Measurements from ENCODE around the gene KRT10. TPM values are rescaled to one million over a fixed set of nuclear protein-coding genes. Genes with fewer than 3 reads are reported as not detected.

KRT10 gene
- total RNA-seq, 3 donors from 2014 or later = 24.5 to 33.1 (median 26.4) TPM

- no peaks in the 10 kb centered on the region for H3K36me3 ChIP-seq (ENCODE audit: low read depth)
- intact Hi-C loops (cut with DNase I, micrococcal nuclease) = no loop called here
- no peaks in the 10 kb centered on the region for H3K4me1 ChIP-seq (ENCODE audit: low read depth)
- no peaks in the 10 kb centered on the region for H3K9me3 ChIP-seq
- H3K4me3 ChIP-seq = no peak overlapping the region
- TF ChIP-seq, protein P1, sequence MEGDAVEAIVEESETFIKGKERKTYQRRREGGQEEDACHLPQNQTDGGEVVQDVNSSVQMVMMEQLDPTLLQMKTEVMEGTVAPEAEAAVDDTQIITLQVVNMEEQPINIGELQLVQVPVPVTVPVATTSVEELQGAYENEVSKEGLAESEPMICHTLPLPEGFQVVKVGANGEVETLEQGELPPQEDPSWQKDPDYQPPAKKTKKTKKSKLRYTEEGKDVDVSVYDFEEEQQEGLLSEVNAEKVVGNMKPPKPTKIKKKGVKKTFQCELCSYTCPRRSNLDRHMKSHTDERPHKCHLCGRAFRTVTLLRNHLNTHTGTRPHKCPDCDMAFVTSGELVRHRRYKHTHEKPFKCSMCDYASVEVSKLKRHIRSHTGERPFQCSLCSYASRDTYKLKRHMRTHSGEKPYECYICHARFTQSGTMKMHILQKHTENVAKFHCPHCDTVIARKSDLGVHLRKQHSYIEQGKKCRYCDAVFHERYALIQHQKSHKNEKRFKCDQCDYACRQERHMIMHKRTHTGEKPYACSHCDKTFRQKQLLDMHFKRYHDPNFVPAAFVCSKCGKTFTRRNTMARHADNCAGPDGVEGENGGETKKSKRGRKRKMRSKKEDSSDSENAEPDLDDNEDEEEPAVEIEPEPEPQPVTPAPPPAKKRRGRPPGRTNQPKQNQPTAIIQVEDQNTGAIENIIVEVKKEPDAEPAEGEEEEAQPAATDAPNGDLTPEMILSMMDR (IDR thresholded peaks at IDR 0.05) = no peak
- DNase-seq (no peak), ATAC-seq (no peak)
Observed at GRCh38 chr17:40830085-40830776, 7.8 kb upstream of the KRT10 start.

DNA sequence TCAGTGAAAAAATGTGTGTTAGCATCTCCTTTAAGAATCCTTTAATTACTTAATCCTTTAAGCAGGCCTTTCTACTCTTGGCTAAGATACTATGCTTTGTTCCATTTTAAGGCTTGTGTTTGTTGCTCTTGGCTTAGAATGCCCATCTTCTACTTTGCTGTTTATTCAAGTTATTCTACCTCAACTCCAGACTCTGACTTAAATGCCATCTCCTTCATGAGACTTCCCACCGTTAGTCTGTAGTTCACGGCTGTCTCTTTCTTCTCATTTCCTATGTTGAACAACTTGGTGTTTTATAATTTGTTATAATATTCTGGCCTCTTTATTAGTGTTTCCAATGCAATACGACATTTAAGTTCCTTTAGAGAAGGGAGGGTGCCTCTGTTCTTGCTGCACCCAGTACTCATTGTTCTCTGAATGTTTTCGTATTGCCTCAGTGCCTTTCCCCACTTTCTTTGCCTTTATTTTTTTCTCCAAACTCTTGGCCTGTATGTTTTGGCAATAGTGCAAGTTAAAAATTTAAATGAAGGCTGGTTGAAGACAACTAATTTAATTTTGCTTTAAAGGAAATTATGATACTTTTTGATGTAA is 6.1 kb upstream of the KRT10 start:
- intact Hi-C loops (cut with DNase I, micrococcal nuclease) = no loop called here
- ATAC-seq (no peak), DNase-seq (no peak)
- TF ChIP-seq, protein P1 (IDR thresholded peaks at IDR 0.05) = no peak
- Histone ChIP-seq H3K9me3 (no peaks in the 10 kb centered on the region), H3K36me3 (ENCODE audit: low read depth) (no peaks in the 10 kb centered on the region), H3K4me3 (no peak overlapping the region), H3K4me1 (ENCODE audit: low read depth) (no peaks in the 10 kb centered on the region)

- TF ChIP-seq, protein P1 (IDR thresholded peaks at IDR 0.05) = no peak
- Histone ChIP-seq H3K9me3 (no peaks in the 10 kb centered on the region), H3K36me3 (ENCODE audit: low read depth) (no peaks in the 10 kb centered on the region), H3K4me1 (ENCODE audit: low read depth) (no peaks in the 10 kb centered on the region), H3K4me3 (no peak overlapping the region)
- ATAC-seq (no peak), DNase-seq (no peak)
- intact Hi-C loops (cut with DNase I, micrococcal nuclease) = no loop called here
Observed at GRCh38 chr17:40827746-40828453, 5.5 kb upstream of the KRT10 start.

GRCh38 chr17:40825599-40825998 is 3.2 kb upstream of the KRT10 start:
- TF ChIP-seq, protein P1 (IDR thresholded peaks at IDR 0.05) = no peak
- Histone ChIP-seq H3K9me3 (no peaks in the 10 kb centered on the region), H3K36me3 (ENCODE audit: low read depth) (no peaks in the 10 kb centered on the region), H3K4me1 (ENCODE audit: low read depth) (no peaks in the 10 kb centered on the region), H3K4me3 (no peak overlapping the region)
- no peak for ATAC-seq
- intact Hi-C loops (cut with DNase I, micrococcal nuclease) = no loop called here
- DNase-seq = no peak

- intact Hi-C loops (cut with DNase I, micrococcal nuclease) = no loop called here
- no peaks in the 10 kb centered on the region for H3K36me3 ChIP-seq (ENCODE audit: low read depth)
- H3K4me1 ChIP-seq (ENCODE audit: low read depth) = no peaks in the 10 kb centered on the region
- TF ChIP-seq, protein P1 (IDR thresholded peaks at IDR 0.05) = no peak
- ATAC-seq (no peak), DNase-seq (no peak)
- no peaks in the 10 kb centered on the region for H3K9me3 ChIP-seq
- H3K4me3 ChIP-seq = no peak overlapping the region
Observed at GRCh38 chr17:40824015-40824832, 1.8 kb upstream of the KRT10 start.
